H1 (cell line): ENCODE data around the gene PTGER3. TPM values are rescaled to one million over a fixed set of nuclear protein-coding genes. Genes with fewer than 3 reads are reported as not detected.

Source experiments
- BCL11A ChIP-seq, 2 experiments: IDR thresholded peaks; one replicate each; pipeline ENCODE4 v1.6.1; 2011; ENCODE audit warnings: low read depth in 2 of 2, low read length in 2 of 2, mild to moderate bottlenecking in 2 of 2
- CHD7 ChIP-seq: fragments of 300-600 bp; sonication (generic); IDR thresholded peaks from 2 replicates; pipeline ENCODE4 v1.7.1; 2012; ENCODE audit warnings: low read length, moderate library complexity, mild to moderate bottlenecking, inconsistent platforms; ENCODE audit not compliant: insufficient replicate concordance
- GTF2F1 ChIP-seq: IDR thresholded peaks from 2 replicates; pipeline ENCODE4 v1.6.1; 2012; ENCODE audit warnings: low read depth, low read length, improper control_type of control experiment, borderline replicate concordance
- JUND ChIP-seq: IDR thresholded peaks from 2 replicates; pipeline ENCODE4 v1.6.1; 2011; ENCODE audit warnings: mild to moderate bottlenecking, improper control_type of control experiment, low read length
- MAFK ChIP-seq: IDR thresholded peaks from 2 replicates; pipeline ENCODE4 v1.6.1; 2012; ENCODE audit warnings: low read depth, mild to moderate bottlenecking, improper control_type of control experiment, low read length
- MAX ChIP-seq: IDR thresholded peaks from 2 replicates; pipeline ENCODE4 v1.6.1; 2012; ENCODE audit warnings: inconsistent platforms
- RBBP5 ChIP-seq: IDR thresholded peaks from 2 replicates; pipeline ENCODE4 v1.7.1; 2012; ENCODE audit warnings: low read depth, mild to moderate bottlenecking, inconsistent platforms, low read length, moderate library complexity, borderline replicate concordance
- SP2 ChIP-seq: IDR thresholded peaks from 2 replicates; pipeline ENCODE4 v1.6.1; 2012; ENCODE audit warnings: mild to moderate bottlenecking, low read length, inconsistent platforms
- TBP ChIP-seq: IDR thresholded peaks from 2 replicates; pipeline ENCODE4 v1.6.1; 2011; ENCODE audit warnings: low read depth, low read length, improper control_type of control experiment
- polyA plus RNA-seq, 7 experiments: library from polyadenylated mRNA; depleted of rRNA in 3 of 7; stranded (reverse) in 5 of 7; unstranded in 2 of 7; fragments of >200 nt in 5 of 7; fragments of 200-250 nt in 2 of 7; gene quantifications; 1 replicate in 5 of 7; 2 replicates in 1 of 7; 4 replicates in 1 of 7; pipeline versions ENCODE4 v1.2.1 to v1.2.3, GENCODE V29; 2011 to 2013; ENCODE audit warnings: missing spikeins in 2 of 7, mixed read lengths in 2 of 7
- total RNA-seq: library from RNA; stranded (reverse); fragmentation: NEBNext Ultra II Directional; extraction: Animal tissue kit (Norgen Biotek cat#: 25700); gene quantifications from 2 replicates; pipeline ENCODE4 v1.2.1, GENCODE V29; 2021

The PTGER3 gene
- total and polyA plus RNA-seq, 2 of the 8 experiments (the other 6 are each of a cell fraction or from before 2014, with no cell fraction given): 0.38 to 0.82 TPM

- TF ChIP-seq CHD7 (no peak), MAX (peak; percentile 50; the same call in 1 of the 2 replicates), JUND (no peak), SP2 (no peak), GTF2F1 (no peak), TBP (no peak), RBBP5 (no peak), BCL11A (IDR thresholded peaks at IDR 0.05; ENCODE audit: low read depth in 2 of 2, low read length in 2 of 2) (no peak), MAFK (no peak)
Measured at GRCh38 chr1:71080230-71080738, 32.7 kb upstream of the PTGER3 start (continued).
